ENCODE data around the gene SNAP23. TPM values are rescaled to one million over a fixed set of nuclear protein-coding genes. Genes with fewer than 3 reads are reported as not detected.

SNAP23 gene
- polyA plus RNA-seq, 1 donor from 2014 or later, result 40.7 TPM

- H3K9me3 ChIP-seq (ENCODE audit: low read length), result no peaks in the 10 kb centered on the region
- no peak for TF ChIP-seq EP300 (conservative IDR thresholded peaks at IDR 0.05; ENCODE audit: poor library complexity, severe bottlenecking)
- no peak for TF ChIP-seq CTCF (IDR thresholded peaks at IDR 0.05; ENCODE audit: poor library complexity, severe bottlenecking)
- no peak for TF ChIP-seq MXI1 (conservative IDR thresholded peaks at IDR 0.05; ENCODE audit: poor library complexity, severe bottlenecking)
- H3F3A ChIP-seq (ENCODE audit: insufficient read depth, low read length, poor library complexity, severe bottlenecking), result no peaks in the 10 kb centered on the region
- H3K27ac ChIP-seq (ENCODE audit: low read length), result no peak overlapping the region
- no peak overlapping the region for H3K9ac ChIP-seq (ENCODE audit: low read length)
- no peaks in the 10 kb centered on the region for H3K9me2 ChIP-seq (ENCODE audit: insufficient read depth, low read length)
- no peaks in the 10 kb centered on the region for H4K20me1 ChIP-seq (ENCODE audit: insufficient read depth)
- H3K27me3 ChIP-seq (ENCODE audit: insufficient read depth, low read depth, low read length), result no peaks in the 10 kb centered on the region
- no peak overlapping the region for H2AFZ ChIP-seq (ENCODE audit: low read depth, low read length)
- H3K4me3 ChIP-seq (ENCODE audit: low read length), result no peak overlapping the region
- H3K4me2 ChIP-seq (ENCODE audit: low read length), result no peak overlapping the region
- peaks cover 8% of the 10 kb centered on the region for H3K36me3 ChIP-seq (ENCODE audit: insufficient read depth, low read length)
- no peaks in the 10 kb centered on the region for H3K79me2 ChIP-seq (replicated peaks; ENCODE audit: insufficient read depth, low read length)
Observed at GRCh38 chr15:42450425-42450790, 45.0 kb upstream of the SNAP23 start.

- TF ChIP-seq TAF1 (IDR thresholded peaks at IDR 0.05; ENCODE audit: low read depth), result no peak
- TF ChIP-seq EP300 (conservative IDR thresholded peaks at IDR 0.05; ENCODE audit: poor library complexity, severe bottlenecking), result no peak
- no peak for TF ChIP-seq POLR2AphosphoS5 (IDR thresholded peaks at IDR 0.05)
- TF ChIP-seq EZH2 (IDR thresholded peaks at IDR 0.05; ENCODE audit: borderline replicate concordance, insufficient read depth, low read length, poor library complexity, severe bottlenecking), result no peak
- no peak for TF ChIP-seq SMC3 (conservative IDR thresholded peaks at IDR 0.05; ENCODE audit: poor library complexity)
- no peak for TF ChIP-seq CTCF (IDR thresholded peaks at IDR 0.05; ENCODE audit: poor library complexity, severe bottlenecking)
- TF ChIP-seq MXI1 (conservative IDR thresholded peaks at IDR 0.05; ENCODE audit: poor library complexity, severe bottlenecking), result no peak
- no peak for TF ChIP-seq RAD21 (conservative IDR thresholded peaks at IDR 0.05)
- no peak for TF ChIP-seq REST (IDR thresholded peaks at IDR 0.05; ENCODE audit: borderline replicate concordance)
- Histone ChIP-seq H3K36me3 (ENCODE audit: insufficient read depth, low read length) (no peaks in the 10 kb centered on the region), H3F3A (ENCODE audit: insufficient read depth, low read length, poor library complexity, severe bottlenecking) (no peaks in the 10 kb centered on the region), H3K9me3 (ENCODE audit: low read length) (no peaks in the 10 kb centered on the region), H4K20me1 (ENCODE audit: insufficient read depth) (no peaks in the 10 kb centered on the region), H3K9me2 (ENCODE audit: insufficient read depth, low read length) (no peaks in the 10 kb centered on the region), H3K4me3 (ENCODE audit: low read length) (no peak overlapping the region), H2AFZ (ENCODE audit: low read depth, low read length) (no peak overlapping the region), H3K27me3 (ENCODE audit: insufficient read depth, low read depth, low read length) (no peaks in the 10 kb centered on the region), H3K79me2 (replicated peaks; ENCODE audit: insufficient read depth, low read length) (no peaks in the 10 kb centered on the region), H3K27ac (ENCODE audit: low read length) (no peak overlapping the region), H3K9ac (ENCODE audit: low read length) (no peak overlapping the region), H3K4me2 (ENCODE audit: low read length) (no peak overlapping the region)
Observed at GRCh38 chr15:42453826-42454225, 41.6 kb upstream of the SNAP23 start.
